HepG2 (cell line): Measurements from ENCODE around the gene ARHGAP10. TPM values are rescaled to one million over a fixed set of nuclear protein-coding genes. Genes with fewer than 3 reads are reported as not detected.

Source experiments
- ATAC-seq: fragments of 200-7000 bp; cut with Tn5 transposase; 3 replicates; pipeline ENCODE4 v1.9.1; 2020; ENCODE audit warnings: mild to moderate bottlenecking, moderate library complexity
- BruUV-seq: library from RNA; stranded (reverse); fragments of 400-500 nt; replicated peaks from 2 replicates; lab custom pipeline; 2021; lab: Mats Ljungman, UMichigan
- CTCF ChIA-PET: fragments of 300-600 bp; formaldehyde crosslinking; extraction: SDS; loops from one replicate; lab custom pipeline; 2021; ENCODE audit warnings: low total read pairs, inconsistent platforms, low intra/inter-chr PET ratio; lab: Yijun Ruan, JAX
- POLR2A ChIA-PET: fragments of 350-600 bp; sonication (Branson Sonifier 250); formaldehyde crosslinking; loops from one replicate; lab custom pipeline; 2020; ENCODE audit warnings: antibody characterized with exemption, inconsistent platforms; lab: Yijun Ruan, JAX
- DNase-seq: peaks from one replicate; pipeline ENCODE4 v3.0.0-alpha.2; 2015; ENCODE audit warnings: low spot score
- FAIRE-seq: peaks from 3 replicates; lab custom pipeline; 2011; peaks lifted over from hg19 to GRCh38; lab: Jason Lieb, UNC
- H2AFZ ChIP-seq: one replicate; pipeline ENCODE4 v1.6.1; 2011; ENCODE audit warnings: low read length, inconsistent platforms
- H3K27ac ChIP-seq: fragments of 300-600 bp; 3 replicates; pipeline ENCODE4 v1.8.0; 2011; ENCODE audit warnings: mixed run types, mild to moderate bottlenecking, mixed read lengths, low read length, inconsistent platforms; ENCODE audit not compliant: insufficient read depth; ENCODE audit errors: extremely low read length
- H3K27me3 ChIP-seq, 2 experiments: fragments of 200-600 bp in 1 of 2; 2 replicates in 1 of 2; 3 replicates in 1 of 2; pipeline versions ENCODE4 v1.6.0 to v1.8.0; 2011; ENCODE audit warnings: low read length in 2 of 2, mild to moderate bottlenecking in 2 of 2, moderate library complexity in 2 of 2, inconsistent platforms in 1 of 2; ENCODE audit not compliant: insufficient read depth in 2 of 2, control insufficient read depth in 1 of 2
- H3K36me3 ChIP-seq, 2 experiments: fragments of 200-600 bp in 1 of 2; replicated peaks in 1 of 2; 2 replicates in 1 of 2; 3 replicates in 1 of 2; pipeline versions ENCODE4 v1.5.1 to v1.8.0; 2011; ENCODE audit warnings: low read length in 2 of 2, inconsistent platforms in 1 of 2; ENCODE audit not compliant: insufficient read depth in 2 of 2, control insufficient read depth in 1 of 2
- H3K4me1 ChIP-seq: 2 replicates; pipeline ENCODE4 v1.5.1; 2012; ENCODE audit warnings: low read length, inconsistent platforms; ENCODE audit not compliant: insufficient read depth
- H3K4me2 ChIP-seq: 2 replicates; pipeline ENCODE4 v1.6.0; 2011; ENCODE audit warnings: low read depth, low read length, inconsistent platforms
- H3K4me3 ChIP-seq, 3 experiments: fragments of 200-600 bp in 1 of 3; sonication (generic), shearing (Covaris generic) in 1 of 3; replicated peaks in 1 of 3; 2 replicates each; pipeline ENCODE4 v1.5.1; 2011 to 2016; ENCODE audit warnings: low read length in 3 of 3, inconsistent platforms in 2 of 3, low read depth in 2 of 3, mild to moderate bottlenecking in 2 of 3, control low read depth in 1 of 3, mixed read lengths in 1 of 3; ENCODE audit not compliant: insufficient read depth in 1 of 3
- H3K79me2 ChIP-seq: one replicate; pipeline ENCODE4 v1.6.1; 2011; ENCODE audit warnings: low read length, inconsistent platforms; ENCODE audit not compliant: insufficient read depth
- H3K9ac ChIP-seq: 2 replicates; pipeline ENCODE4 v1.6.0; 2011; ENCODE audit warnings: mild to moderate bottlenecking, low read depth, low read length, inconsistent platforms; ENCODE audit not compliant: insufficient read depth
- H3K9me3 ChIP-seq: 2 replicates; pipeline ENCODE4 v1.5.1; 2012; ENCODE audit warnings: mild to moderate bottlenecking, low read length
- H4K20me1 ChIP-seq: 2 replicates; pipeline ENCODE4 v1.6.0; 2011; ENCODE audit warnings: inconsistent platforms, mild to moderate bottlenecking, low read length, moderate library complexity; ENCODE audit not compliant: insufficient read depth
- BCL6 ChIP-seq: IDR thresholded peaks from 2 replicates; pipeline ENCODE4 v1.6.1; 2016; ENCODE audit warnings: missing genetic modification reagents, missing compliant biosample characterization
- BRD4 ChIP-seq: sonication (generic); formaldehyde crosslinking; IDR thresholded peaks from 2 replicates; pipeline ENCODE4 v1.4.0; 2020; ENCODE audit warnings: missing genetic modification reagents
- CAMTA2 ChIP-seq: sonication (generic); formaldehyde crosslinking; IDR thresholded peaks from 2 replicates; pipeline ENCODE4 v1.4.0; 2020; ENCODE audit warnings: mild to moderate bottlenecking, missing genetic modification reagents, borderline replicate concordance
- GATAD1 ChIP-seq: IDR thresholded peaks from 2 replicates; pipeline ENCODE4 v1.6.1; 2016; ENCODE audit warnings: missing genetic modification reagents, missing compliant biosample characterization
- HNRNPK ChIP-seq: fragments of 200-400 bp; formaldehyde crosslinking; IDR thresholded peaks from 2 replicates; pipeline ENCODE4 v1.6.1; 2018; ENCODE audit warnings: low read length, low read depth, moderate library complexity, mild to moderate bottlenecking; ENCODE audit not compliant: poor library complexity, severe bottlenecking
- JDP2 ChIP-seq: sonication (generic); formaldehyde crosslinking; IDR thresholded peaks from 2 replicates; pipeline ENCODE4 v1.8.1; 2022; ENCODE audit warnings: missing genetic modification reagents, borderline replicate concordance
- MED13 ChIP-seq: sonication (generic); formaldehyde crosslinking; IDR thresholded peaks from 2 replicates; pipeline ENCODE4 v1.5.0; 2020; ENCODE audit warnings: missing genetic modification reagents
- PHB2 ChIP-seq: fragments of 450-650 bp; IDR thresholded peaks from 2 replicates; pipeline ENCODE4 v1.6.1; 2018; ENCODE audit not compliant: partially characterized antibody
- POLR2AphosphoS2 ChIP-seq: IDR thresholded peaks from 2 replicates; pipeline ENCODE4 v1.6.1; 2011; ENCODE audit warnings: low read depth, low read length, improper control_type of control experiment
- PRMT3 ChIP-seq: sonication (generic); formaldehyde crosslinking; IDR thresholded peaks from 2 replicates; pipeline ENCODE4 v1.8.1; 2022; ENCODE audit warnings: low read depth, mild to moderate bottlenecking, moderate library complexity, missing genetic modification reagents, borderline replicate concordance
- ZC3H13 ChIP-seq: sonication (generic); formaldehyde crosslinking; IDR thresholded peaks from 2 replicates; pipeline ENCODE4 v1.8.1; 2023; ENCODE audit warnings: mild to moderate bottlenecking, missing genetic modification reagents, moderate library complexity
- ZNF251 ChIP-seq: sonication (generic); formaldehyde crosslinking; IDR thresholded peaks from 2 replicates; pipeline ENCODE4 v1.9.0; 2021; ENCODE audit warnings: mild to moderate bottlenecking, missing genetic modification reagents
- ZNF335 ChIP-seq: sonication (generic); formaldehyde crosslinking; IDR thresholded peaks from 2 replicates; pipeline ENCODE4 v1.4.0; 2020; ENCODE audit warnings: missing genetic modification reagents
- ZNF747 ChIP-seq: sonication (generic); formaldehyde crosslinking; IDR thresholded peaks from 2 replicates; pipeline ENCODE4 v1.8.1; 2023; ENCODE audit warnings: missing genetic modification reagents, mild to moderate bottlenecking, borderline replicate concordance
- ZNF792 ChIP-seq: IDR thresholded peaks from 2 replicates; pipeline ENCODE4 v1.6.1; 2016
- WGBS: methylation state at CpG from one replicate; pipeline ENCODE4 v1.1.6; 2017; ENCODE audit warnings: low lambda C conversion rate; 5-methylcytosine and 5-hydroxymethylcytosine counted together
- in situ Hi-C: cut with HindIII; loops from 2 replicates; pipeline ENCODE4 v1.10.0; 2017; ENCODE audit warnings: low pct_unique_long_range_greater_than_20kb; ENCODE audit not compliant: extremely low pct_ligation_motif_present
- intact Hi-C: fragments of 100-400 bp; cut with micrococcal nuclease; formaldehyde crosslinking; loops from one replicate; pipeline ENCODE4 v1.10.0; 2022; ENCODE audit not compliant: unreplicated experiment
- polyA plus RNA-seq, 8 experiments: library from polyadenylated mRNA; depleted of rRNA in 3 of 8; stranded (reverse) in 7 of 8; unstranded in 1 of 8; fragments of >200 nt; fragmentation: Illumina TruSeq in 4 of 8; extraction: Trizol in 4 of 8; gene quantifications; 2 replicates each; pipeline versions ENCODE4 v1.2.1 to v1.2.3, GENCODE V29; 2011 to 2016; ENCODE audit warnings: low read depth in 4 of 8, missing spikeins in 1 of 8, mixed read lengths in 1 of 8; ENCODE audit not compliant: insufficient read depth in 1 of 8
- total RNA-seq, 5 experiments: library from RNA; depleted of rRNA; stranded (reverse); fragments of >200 nt; fragmentation: Illumina TruSeq; extraction: Trizol; gene quantifications; 2 replicates each; pipeline ENCODE4 v1.2.3, GENCODE V29; 2016; ENCODE audit warnings: low read depth in 1 of 5
- TF ChIP-seq, protein P1 (sequence below): sonication (generic); formaldehyde crosslinking; IDR thresholded peaks from 2 replicates; pipeline ENCODE4 v1.4.0; 2020; ENCODE audit warnings: missing genetic modification reagents
- TF ChIP-seq, protein P2 (sequence below): IDR thresholded peaks from 2 replicates; pipeline ENCODE4 v1.6.1; 2018; ENCODE audit warnings: missing genetic modification reagents
- TF ChIP-seq, protein P3 (sequence below): sonication (generic); formaldehyde crosslinking; IDR thresholded peaks from 2 replicates; pipeline ENCODE4 v1.4.0; 2020; ENCODE audit warnings: missing genetic modification reagents, borderline replicate concordance

Gene ARHGAP10
- total and polyA plus RNA-seq, 2 of the 13 experiments (the other 11 are each of a cell fraction or from before 2014, with no cell fraction given) = 0.45 to 1.6 TPM

DNA sequence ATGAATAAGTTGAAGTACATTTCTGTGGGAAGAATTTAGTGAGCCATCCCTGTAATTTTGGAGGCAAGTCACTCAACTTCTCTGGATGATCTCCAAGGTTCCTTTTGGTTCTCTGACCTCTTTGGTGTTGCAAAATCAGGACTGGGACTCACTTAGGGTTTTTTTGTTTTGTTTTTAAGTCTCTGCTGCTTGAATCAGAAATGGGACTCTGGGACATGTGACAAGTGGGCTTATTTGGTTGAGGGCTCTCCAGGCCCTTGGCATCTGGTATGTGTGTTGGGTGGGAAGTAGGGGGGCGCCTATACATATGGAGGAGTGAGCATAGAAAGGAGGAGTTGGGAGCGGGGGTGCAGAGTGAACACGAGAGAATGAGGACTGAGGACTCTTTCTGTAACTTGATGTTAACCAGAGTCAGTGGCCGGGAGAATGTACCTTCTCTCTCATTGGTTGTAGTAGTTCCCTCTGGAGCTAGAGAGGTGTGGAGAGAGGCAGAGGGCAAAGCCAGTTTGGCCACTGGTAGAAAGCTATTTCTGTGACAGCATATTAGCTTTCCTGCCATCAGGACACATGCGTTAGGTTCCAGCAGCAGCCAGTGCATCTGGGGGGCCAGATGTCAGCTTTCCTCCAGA lies 1.9 kb downstream of the ARHGAP10 start:
- H3K4me3 ChIP-seq = no peak overlapping the region
- H2AFZ ChIP-seq = no peak overlapping the region
- ChIA-PET POLR2A (no interaction called here), CTCF (no interaction called here)
- H3K79me2 ChIP-seq = no peaks in the 10 kb centered on the region
- DNase-seq = no peak
- 23% methylated on average over 4 of the region's 5 CpGs for WGBS
- H4K20me1 ChIP-seq = no peaks in the 10 kb centered on the region
- peaks cover 2 to 41% of the 10 kb centered on the region in 2 experiments; a peak in 4 of 5 replicates for H3K27me3 ChIP-seq
- ATAC-seq = no peak
- intact Hi-C loops = loop anchor here (5.0 kb wide), 1 partner anchor 117 kb away; the partner anchor contains the start of gene TMEM184C
- H3K4me1 ChIP-seq = peaks cover 32% of the 10 kb centered on the region
- H3K9me3 ChIP-seq = no peaks in the 10 kb centered on the region
- H3K4me2 ChIP-seq = no peak overlapping the region
- in situ Hi-C loops = no loop called here
- no peak for FAIRE-seq
- H3K9ac ChIP-seq = no peak overlapping the region
- no TSS peak for BruUV-seq
- no peak overlapping the region for H3K27ac ChIP-seq
- no peaks in the 10 kb centered on the region for H3K36me3 ChIP-seq
- TF ChIP-seq, protein P1, sequence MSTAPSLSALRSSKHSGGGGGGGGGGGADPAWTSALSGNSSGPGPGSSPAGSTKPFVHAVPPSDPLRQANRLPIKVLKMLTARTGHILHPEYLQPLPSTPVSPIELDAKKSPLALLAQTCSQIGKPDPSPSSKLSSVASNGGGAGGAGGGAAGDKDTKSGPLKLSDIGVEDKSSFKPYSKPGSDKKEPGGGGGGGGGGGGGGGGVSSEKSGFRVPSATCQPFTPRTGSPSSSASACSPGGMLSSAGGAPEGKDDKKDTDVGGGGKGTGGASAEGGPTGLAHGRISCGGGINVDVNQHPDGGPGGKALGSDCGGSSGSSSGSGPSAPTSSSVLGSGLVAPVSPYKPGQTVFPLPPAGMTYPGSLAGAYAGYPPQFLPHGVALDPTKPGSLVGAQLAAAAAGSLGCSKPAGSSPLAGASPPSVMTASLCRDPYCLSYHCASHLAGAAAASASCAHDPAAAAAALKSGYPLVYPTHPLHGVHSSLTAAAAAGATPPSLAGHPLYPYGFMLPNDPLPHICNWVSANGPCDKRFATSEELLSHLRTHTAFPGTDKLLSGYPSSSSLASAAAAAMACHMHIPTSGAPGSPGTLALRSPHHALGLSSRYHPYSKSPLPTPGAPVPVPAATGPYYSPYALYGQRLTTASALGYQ = no peak
- TF ChIP-seq POLR2AphosphoS2 = no peak
- TF ChIP-seq, protein P2, sequence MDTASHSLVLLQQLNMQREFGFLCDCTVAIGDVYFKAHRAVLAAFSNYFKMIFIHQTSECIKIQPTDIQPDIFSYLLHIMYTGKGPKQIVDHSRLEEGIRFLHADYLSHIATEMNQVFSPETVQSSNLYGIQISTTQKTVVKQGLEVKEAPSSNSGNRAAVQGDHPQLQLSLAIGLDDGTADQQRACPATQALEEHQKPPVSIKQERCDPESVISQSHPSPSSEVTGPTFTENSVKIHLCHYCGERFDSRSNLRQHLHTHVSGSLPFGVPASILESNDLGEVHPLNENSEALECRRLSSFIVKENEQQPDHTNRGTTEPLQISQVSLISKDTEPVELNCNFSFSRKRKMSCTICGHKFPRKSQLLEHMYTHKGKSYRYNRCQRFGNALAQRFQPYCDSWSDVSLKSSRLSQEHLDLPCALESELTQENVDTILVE (CRISPR knock-in tag) = no peak
- no peak for TF ChIP-seq ZNF792
- TF ChIP-seq ZNF251 (CRISPR knock-in tag) = no peak
- no peak for TF ChIP-seq BRD4 (CRISPR knock-in tag)
- no peak for TF ChIP-seq ZNF335 (CRISPR knock-in tag)
- no peak for TF ChIP-seq GATAD1
- no peak for TF ChIP-seq PRMT3 (CRISPR knock-in tag)
- no peak for TF ChIP-seq ZNF747 (CRISPR knock-in tag)
- TF ChIP-seq, protein P3, sequence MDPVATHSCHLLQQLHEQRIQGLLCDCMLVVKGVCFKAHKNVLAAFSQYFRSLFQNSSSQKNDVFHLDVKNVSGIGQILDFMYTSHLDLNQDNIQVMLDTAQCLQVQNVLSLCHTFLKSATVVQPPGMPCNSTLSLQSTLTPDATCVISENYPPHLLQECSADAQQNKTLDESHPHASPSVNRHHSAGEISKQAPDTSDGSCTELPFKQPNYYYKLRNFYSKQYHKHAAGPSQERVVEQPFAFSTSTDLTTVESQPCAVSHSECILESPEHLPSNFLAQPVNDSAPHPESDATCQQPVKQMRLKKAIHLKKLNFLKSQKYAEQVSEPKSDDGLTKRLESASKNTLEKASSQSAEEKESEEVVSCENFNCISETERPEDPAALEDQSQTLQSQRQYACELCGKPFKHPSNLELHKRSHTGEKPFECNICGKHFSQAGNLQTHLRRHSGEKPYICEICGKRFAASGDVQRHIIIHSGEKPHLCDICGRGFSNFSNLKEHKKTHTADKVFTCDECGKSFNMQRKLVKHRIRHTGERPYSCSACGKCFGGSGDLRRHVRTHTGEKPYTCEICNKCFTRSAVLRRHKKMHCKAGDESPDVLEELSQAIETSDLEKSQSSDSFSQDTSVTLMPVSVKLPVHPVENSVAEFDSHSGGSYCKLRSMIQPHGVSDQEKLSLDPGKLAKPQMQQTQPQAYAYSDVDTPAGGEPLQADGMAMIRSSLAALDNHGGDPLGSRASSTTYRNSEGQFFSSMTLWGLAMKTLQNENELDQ (CRISPR knock-in tag) = no peak
- no peak for TF ChIP-seq BCL6 (CRISPR knock-in tag)
- no peak for TF ChIP-seq CAMTA2
- no peak for TF ChIP-seq JDP2 (CRISPR knock-in tag)
- TF ChIP-seq PHB2 = no peak
- no peak for TF ChIP-seq MED13 (CRISPR knock-in tag)
- TF ChIP-seq HNRNPK = no peak
- TF ChIP-seq ZC3H13 (CRISPR knock-in tag) = no peak
